Upper lobe of left lung (tissue), 4 donors: Measurements from ENCODE around the gene CHRNG.

ENCODE experiments used
- CTCF ChIP-seq, 6 experiments: fragments of 450-650 bp in 4 of 6; fragments of 200-600 bp in 2 of 6; sonication (generic) in 2 of 6; IDR thresholded peaks; one replicate each; pipeline ENCODE4 v1.5.1; 2016 to 2019; ENCODE audit warnings: antibody characterized with exemption in 6 of 6
- POLR2A ChIP-seq, 4 donors: fragments of 450-650 bp; IDR thresholded peaks; one replicate each; pipeline ENCODE4 v1.5.1; 2016 to 2017; ENCODE audit warnings: antibody characterized with exemption in 4 of 4, mild to moderate bottlenecking in 2 of 4

GRCh38 chr2:232593982-232594381 is 54.5 kb downstream of the CHRNG start:
- TF ChIP-seq CTCF (IDR thresholded peaks at IDR 0.05) (no peak), POLR2A (IDR thresholded peaks at IDR 0.05) (no peak)
